GM10266 (cell line): ENCODE measurements around the gene TIMM17A.
"Not testable (repeated sequence)": the region's sequence is repeated elsewhere in the genome, so short reads cannot be mapped to it uniquely, and the experiment has no call there.

Experiments used
- DNase-seq: peaks from one replicate; pipeline ENCODE4 v3.0.0; 2012; ENCODE audit errors: extremely low spot score
- TF ChIP-seq, protein P1 (sequence below): IDR thresholded peaks from 2 replicates; pipeline ENCODE4 v1.5.1; 2012; ENCODE audit warnings: mild to moderate bottlenecking, low read depth; ENCODE audit not compliant: control insufficient read depth, insufficient read depth; ENCODE audit errors: missing control alignments

The TIMM17A gene

DNA sequence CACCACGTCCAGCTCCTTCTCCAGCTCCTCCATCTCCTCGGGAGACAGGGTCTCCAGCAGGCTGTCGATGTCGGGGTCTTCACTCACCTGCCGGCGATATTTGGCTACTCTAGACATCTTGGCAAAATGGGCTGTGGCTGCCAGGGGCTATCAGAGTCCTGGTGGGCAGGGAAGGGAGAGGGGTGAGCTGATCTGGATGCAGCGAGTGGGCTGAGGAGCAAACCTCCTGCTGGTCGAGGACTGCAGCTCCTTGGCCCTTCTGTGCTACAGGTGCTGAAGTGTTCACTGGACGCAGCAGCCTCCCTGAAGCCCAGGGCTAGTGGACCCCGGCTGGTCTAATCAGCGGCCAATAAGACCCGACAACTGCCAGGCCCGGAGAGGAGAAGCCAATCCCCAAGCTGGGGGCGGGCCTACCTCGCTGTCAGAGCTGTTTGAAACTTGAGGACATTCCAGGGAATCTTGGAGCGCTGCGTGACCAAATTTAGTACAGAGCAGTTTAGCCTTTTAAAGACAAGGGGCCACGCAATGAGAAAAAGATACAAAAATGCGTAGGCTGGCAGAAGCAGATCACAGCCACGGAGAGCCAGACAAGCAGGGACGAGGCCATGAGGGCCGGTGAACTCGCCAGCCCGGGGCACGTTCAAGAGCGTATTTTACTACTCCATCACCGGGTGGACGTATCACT lies 8.9 kb upstream of the TIMM17A start, which contains the start of gene LMOD1:
Gene LMOD1, minus strand, starts transcription at position 325 of the 685 bp plus-strand sequence. Its CDS starts 208 bp downstream, at position 117.
- TF ChIP-seq, protein P1, sequence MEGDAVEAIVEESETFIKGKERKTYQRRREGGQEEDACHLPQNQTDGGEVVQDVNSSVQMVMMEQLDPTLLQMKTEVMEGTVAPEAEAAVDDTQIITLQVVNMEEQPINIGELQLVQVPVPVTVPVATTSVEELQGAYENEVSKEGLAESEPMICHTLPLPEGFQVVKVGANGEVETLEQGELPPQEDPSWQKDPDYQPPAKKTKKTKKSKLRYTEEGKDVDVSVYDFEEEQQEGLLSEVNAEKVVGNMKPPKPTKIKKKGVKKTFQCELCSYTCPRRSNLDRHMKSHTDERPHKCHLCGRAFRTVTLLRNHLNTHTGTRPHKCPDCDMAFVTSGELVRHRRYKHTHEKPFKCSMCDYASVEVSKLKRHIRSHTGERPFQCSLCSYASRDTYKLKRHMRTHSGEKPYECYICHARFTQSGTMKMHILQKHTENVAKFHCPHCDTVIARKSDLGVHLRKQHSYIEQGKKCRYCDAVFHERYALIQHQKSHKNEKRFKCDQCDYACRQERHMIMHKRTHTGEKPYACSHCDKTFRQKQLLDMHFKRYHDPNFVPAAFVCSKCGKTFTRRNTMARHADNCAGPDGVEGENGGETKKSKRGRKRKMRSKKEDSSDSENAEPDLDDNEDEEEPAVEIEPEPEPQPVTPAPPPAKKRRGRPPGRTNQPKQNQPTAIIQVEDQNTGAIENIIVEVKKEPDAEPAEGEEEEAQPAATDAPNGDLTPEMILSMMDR = no peak
- no peak for DNase-seq

DNA sequence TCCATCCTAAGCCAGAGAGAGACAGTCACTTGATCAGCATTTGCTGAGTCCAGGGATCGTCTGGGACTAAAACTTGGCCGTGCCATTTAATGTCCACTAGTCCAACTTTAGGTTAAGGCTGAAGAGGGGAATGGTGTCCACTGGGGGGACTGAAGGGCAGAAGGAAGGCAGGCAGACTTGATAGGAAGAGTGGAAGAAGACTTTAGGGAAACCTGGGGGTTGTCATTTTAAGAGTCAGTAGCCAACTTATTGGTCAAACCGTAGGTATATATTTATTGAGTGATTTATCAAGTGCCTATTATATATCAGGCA lies 7.7 kb upstream of the TIMM17A start:
- TF ChIP-seq, protein P1 = no peak
- DNase-seq = no peak

DNA sequence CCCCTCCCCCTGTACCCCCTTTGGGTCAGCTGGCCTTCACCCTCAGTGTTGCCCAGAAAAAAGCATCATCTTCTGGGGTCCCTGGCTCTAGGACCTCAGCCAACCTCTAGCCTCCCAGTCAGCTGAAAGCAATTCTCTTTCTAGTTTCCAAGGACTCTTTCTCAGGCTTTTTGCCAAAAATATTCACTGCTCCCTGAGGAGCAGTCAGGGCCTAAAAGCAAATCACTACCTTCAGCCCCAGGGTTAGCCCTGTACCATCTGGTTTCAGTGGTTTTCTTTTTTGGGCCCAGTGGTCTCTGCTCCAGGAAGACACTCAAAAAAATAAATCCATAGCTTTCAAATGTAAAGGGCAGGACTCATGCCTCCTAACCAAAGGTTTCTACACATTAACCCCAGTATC lies 5.8 kb upstream of the TIMM17A start:
- DNase-seq = no peak
- TF ChIP-seq, protein P1 = no peak

DNA sequence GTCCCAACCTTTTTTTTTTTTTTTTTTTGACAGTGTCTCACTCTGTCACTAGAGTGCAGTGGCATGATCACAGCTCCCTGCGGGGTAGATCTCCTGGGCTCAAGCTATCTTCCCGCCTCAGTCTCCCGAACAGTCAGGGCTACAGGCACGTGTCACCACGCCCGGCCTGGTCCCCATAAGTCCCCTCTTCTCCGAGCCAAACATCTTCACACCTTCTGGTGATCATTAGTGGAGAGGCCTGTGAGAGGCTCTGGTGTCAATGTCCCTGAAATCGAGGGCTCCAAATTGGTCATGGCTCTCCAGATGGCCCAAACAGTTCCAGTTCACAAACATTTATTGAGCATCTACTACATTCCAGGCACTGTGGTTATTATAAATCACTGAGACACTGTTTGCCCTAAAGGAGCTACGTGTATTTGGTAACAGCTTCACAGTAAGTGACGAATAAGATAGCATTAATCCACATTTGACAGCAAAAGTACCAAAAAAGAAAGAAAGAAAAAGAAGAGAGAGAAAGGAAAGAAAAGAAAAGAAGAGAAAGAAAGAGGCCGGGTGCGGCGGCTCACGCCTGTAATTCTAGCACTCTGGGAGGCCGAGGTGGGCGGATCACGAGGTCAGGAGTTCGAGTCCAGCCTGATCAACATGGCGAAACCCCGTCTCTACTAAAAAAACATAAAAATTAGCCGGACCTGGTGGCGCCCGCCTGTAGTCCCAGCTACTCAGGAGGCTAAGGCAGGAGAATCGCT lies 867 bp upstream of the TIMM17A start:
- no peak for DNase-seq

DNA sequence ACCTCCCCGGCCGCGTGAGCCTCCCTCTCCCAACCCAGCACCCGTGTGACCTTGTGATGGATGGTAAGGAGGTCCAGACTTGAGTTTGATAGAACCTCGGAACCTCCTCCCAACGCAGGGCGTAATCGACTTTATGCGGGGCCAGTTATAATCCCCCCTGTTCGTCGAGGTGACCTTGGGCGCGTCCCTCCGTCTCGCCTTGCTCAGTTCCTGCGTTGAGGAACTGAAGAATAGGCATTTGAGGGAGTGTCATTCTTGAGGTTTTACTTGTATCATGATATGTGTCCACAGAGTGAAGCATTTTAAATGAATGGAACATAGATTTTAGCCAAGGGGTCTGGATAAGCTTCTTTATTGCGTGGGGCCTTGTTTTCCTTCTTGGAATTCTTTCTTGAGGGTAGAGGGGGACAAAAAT lies 433 bp downstream of the TIMM17A start:
- no peak for DNase-seq
- TF ChIP-seq, protein P1 = no peak

More for the DNA sequence above, 867 bp upstream of the TIMM17A start:
- TF ChIP-seq, protein P1 = no peak

DNA sequence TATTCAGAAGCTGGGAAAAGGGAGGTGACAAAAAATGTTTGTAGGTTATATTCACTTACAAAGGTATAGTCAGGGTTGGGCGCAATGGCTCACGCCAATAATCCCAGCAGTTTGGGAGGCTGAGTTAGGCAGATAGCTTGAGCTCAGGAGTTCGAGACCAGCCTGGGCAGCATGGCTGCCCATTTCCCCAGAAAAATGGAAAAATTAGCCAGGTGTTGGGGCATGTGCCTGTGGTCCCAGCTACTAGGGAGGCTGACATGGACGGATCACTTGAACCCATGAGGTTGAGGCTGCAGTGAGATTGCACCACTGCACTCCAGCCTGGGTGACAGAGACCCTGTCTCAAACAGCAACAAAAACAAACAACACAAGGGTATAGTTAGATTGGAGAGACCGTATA lies 3.0 kb downstream of the TIMM17A start:
- TF ChIP-seq, protein P1 = no peak
- DNase-seq = no peak

DNA sequence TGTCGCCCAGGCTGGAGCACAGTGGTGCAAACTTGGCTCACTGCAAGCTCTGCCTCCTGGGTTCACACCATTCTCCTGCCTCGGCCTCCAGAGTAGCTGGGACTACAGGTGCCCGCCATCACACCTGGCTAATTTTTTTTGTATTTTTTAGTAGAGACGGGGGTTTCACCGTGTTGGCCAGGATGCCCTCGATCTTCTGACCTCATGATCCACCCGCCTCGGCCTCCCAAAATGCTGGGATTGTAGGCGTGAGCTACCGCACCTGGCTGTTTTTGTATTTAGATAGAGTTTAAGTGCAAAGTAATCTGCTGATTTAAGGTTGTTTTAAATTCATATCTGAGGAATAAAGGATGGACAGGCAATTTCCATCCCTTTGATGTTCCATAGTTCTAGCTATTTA lies 7.1 kb downstream of the TIMM17A start:
- DNase-seq = not testable (repeated sequence)
